Stimulated activated naive CD8-positive, alpha-beta T cell treated with anti-CD3 and anti-CD28 coated beads, Interleukin-15, Interleukin-2, amounts not matched to agents 100 ng/mL and 50 ng/mL, for 24 hours (primary cell): Measurements from ENCODE around the gene CXCR3.
"Not testable (repeated sequence)": the region's sequence is repeated elsewhere in the genome, so short reads cannot be mapped to it uniquely, and the experiment has no call there.

Source experiments
- H3K27ac Mint-ChIP-seq: one replicate; pipeline ENCODE4 v1.8.0; 2021; ENCODE audit warnings: mild to moderate bottlenecking, mixed read lengths
- H3K27me3 Mint-ChIP-seq: one replicate; pipeline ENCODE4 v1.8.0; 2021; ENCODE audit warnings: mixed read lengths
- H3K36me3 Mint-ChIP-seq: one replicate; pipeline ENCODE4 v1.8.0; 2021; ENCODE audit warnings: low read depth, mixed read lengths
- H3K4me1 Mint-ChIP-seq: one replicate; pipeline ENCODE4 v1.8.0; 2021; ENCODE audit warnings: low read depth, mixed read lengths
- H3K4me3 Mint-ChIP-seq: one replicate; pipeline ENCODE4 v1.8.0; 2021; ENCODE audit warnings: mild to moderate bottlenecking, mixed read lengths
- H3K9me3 Mint-ChIP-seq: one replicate; pipeline ENCODE4 v1.8.0; 2021; ENCODE audit warnings: mixed read lengths

CXCR3 gene

DNA sequence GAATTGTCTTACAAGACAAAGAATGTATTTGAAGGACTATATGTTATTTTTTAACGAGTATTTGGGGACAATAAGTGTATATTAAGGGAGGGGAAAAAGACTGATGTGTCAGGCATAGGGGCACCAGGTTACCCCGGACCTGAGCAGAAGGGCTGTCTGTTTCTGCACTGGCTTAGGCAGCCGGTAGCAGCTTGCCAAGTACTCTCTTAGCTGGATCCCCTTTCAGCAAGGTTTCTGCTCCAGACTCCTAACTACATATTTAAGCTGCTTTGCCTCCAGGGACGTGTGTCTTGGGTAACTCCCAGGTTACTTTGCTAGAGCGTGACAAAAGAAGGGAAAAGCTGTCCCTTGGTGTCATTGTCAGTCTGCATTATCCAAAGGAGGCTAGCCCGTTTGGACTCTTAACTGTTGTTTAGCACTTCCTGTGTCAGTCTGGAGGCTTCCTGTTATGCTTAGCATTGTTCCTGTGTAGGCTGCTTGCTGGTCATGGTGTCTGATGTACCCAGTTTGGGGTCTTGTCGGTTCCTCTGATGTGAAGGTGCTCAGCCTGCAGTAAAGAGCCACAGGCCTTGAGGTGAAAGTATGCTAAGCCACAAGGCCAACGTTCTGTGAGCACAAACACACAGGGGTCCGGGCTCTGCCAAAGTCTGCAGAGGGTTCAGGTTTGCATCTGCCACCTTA lies 11.6 kb downstream of the CXCR3 start:
- Mint-ChIP-seq H3K27me3 (no peaks in the 10 kb centered on the region), H3K27ac (peak overlapping the region; percentile 76), H3K9me3 (no peaks in the 10 kb centered on the region), H3K4me3 (no peak overlapping the region), H3K36me3 (peaks cover 81% of the 10 kb centered on the region), H3K4me1 (peaks cover 67% of the 10 kb centered on the region)

GRCh38 chrX:71604796-71605568 lies 13.3 kb downstream of the CXCR3 start:
- peaks cover 84% of the 10 kb centered on the region for H3K36me3 Mint-ChIP-seq
- H3K27me3 Mint-ChIP-seq, result no peaks in the 10 kb centered on the region
- H3K27ac Mint-ChIP-seq, result peak overlapping the region; percentile 96
- peaks cover 69% of the 10 kb centered on the region for H3K4me1 Mint-ChIP-seq
- no peaks in the 10 kb centered on the region for H3K9me3 Mint-ChIP-seq
- H3K4me3 Mint-ChIP-seq, result no peak overlapping the region

DNA sequence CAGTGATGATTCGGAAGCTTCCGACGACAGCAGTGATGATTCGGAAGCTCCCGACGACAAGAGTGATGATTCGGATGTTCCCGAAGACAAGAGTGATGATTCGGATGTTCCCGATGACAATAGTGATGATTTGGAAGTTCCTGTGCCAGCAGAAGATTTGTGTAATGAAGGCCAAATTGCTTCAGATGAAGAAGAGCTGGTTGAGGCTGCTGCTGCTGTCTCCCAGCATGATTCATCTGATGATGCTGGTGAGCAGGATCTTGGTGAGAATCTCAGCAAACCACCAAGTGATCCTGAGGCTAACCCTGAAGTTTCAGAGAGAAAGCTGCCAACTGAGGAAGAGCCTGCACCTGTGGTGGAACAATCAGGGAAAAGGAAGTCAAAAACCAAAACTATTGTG lies 14.2 kb downstream of the CXCR3 start:
- Mint-ChIP-seq H3K27ac (peak overlapping the region; percentile 96), H3K4me3 (no peak overlapping the region), H3K36me3 (peaks cover 88% of the 10 kb centered on the region), H3K27me3 (no peaks in the 10 kb centered on the region), H3K9me3 (no peaks in the 10 kb centered on the region), H3K4me1 (peaks cover 70% of the 10 kb centered on the region)

- Mint-ChIP-seq H3K36me3 (peaks cover 83% of the 10 kb centered on the region), H3K27ac (peak overlapping the region; percentile 96), H3K4me3 (peak overlapping the region; percentile 63), H3K9me3 (no peaks in the 10 kb centered on the region), H3K4me1 (peaks cover 64% of the 10 kb centered on the region), H3K27me3 (no peaks in the 10 kb centered on the region)
Observed at GRCh38 chrX:71603618-71604017, 14.7 kb downstream of the CXCR3 start.

GRCh38 chrX:71599965-71600364 lies 18.3 kb downstream of the CXCR3 start:
- H3K27ac Mint-ChIP-seq, result peak overlapping the region; percentile 72
- H3K27me3 Mint-ChIP-seq, result no peaks in the 10 kb centered on the region
- no peak overlapping the region for H3K4me3 Mint-ChIP-seq
- peaks cover 43% of the 10 kb centered on the region for H3K4me1 Mint-ChIP-seq
- peaks cover 74% of the 10 kb centered on the region for H3K36me3 Mint-ChIP-seq
- H3K9me3 Mint-ChIP-seq, result no peaks in the 10 kb centered on the region

DNA sequence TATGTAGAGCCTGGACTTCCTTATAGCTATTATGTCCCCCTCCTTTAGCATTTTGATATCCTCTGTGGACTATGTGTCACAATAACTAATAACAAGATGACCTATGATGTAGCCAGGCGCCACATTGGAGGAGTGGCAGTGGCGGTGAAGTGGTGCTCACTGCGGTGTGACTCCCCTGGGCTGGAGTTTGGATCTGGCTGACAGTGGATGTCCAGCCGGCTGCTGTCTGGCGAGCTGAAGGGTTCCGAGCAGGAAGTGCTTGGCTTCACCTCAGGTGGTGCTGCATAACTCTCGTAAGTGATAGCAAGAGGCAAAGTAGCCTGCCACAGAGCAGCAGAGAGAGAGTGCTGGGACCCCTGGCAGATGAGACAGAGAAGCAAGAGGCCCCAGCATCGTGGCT lies 25.1 kb downstream of the CXCR3 start:
- H3K4me3 Mint-ChIP-seq, H3K27ac Mint-ChIP-seq, H3K9me3 Mint-ChIP-seq, H3K27me3 Mint-ChIP-seq: not testable (repeated sequence)
- Mint-ChIP-seq H3K4me1 (peaks cover 14% of the 10 kb centered on the region), H3K36me3 (peaks cover 19% of the 10 kb centered on the region)

DNA sequence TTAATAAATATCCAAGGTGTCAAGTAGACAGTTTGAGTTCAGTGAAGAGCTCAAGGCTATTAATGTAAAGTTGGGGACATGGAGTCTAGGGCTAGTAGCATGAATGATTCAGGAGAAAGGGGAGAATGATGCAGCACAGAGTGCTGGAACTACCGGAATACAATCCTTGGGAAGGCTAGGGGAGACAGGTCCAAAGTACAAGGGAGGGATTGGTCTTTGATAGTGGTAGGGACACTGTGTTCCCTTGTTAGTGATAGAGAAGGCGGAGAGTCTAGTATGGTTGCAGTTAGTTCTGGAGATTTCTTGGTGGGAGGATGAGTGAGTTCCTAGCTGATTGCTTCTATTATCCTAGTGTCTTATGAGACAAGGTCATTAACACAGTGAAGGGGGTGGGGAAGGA lies 31.4 kb downstream of the CXCR3 start:
- peaks cover 7% of the 10 kb centered on the region for H3K36me3 Mint-ChIP-seq
- no peaks in the 10 kb centered on the region for H3K9me3 Mint-ChIP-seq
- H3K27ac Mint-ChIP-seq, result peak overlapping the region; percentile 67

DNA sequence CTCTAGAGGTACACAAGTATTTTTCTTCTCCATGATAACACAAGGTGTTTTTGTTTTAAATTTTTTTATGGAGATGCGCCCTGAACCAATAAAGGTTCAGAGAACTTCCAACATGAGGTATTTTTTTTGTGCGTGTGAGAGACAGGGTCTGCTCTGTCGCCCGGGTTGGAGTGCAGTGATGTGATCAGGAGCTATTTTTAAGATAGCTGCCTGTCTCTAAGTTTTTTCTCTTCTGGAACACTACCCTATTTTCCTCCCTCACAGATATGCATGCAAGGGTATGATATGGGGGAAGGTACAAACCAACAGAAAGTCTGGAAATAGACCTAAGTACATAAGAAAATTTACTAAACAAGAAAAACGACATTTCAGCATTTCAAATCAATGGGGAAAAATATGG lies 37.1 kb downstream of the CXCR3 start:
- peaks cover 30% of the 10 kb centered on the region for H3K36me3 Mint-ChIP-seq
- H3K27ac Mint-ChIP-seq, result peak overlapping the region; percentile 52
- no peaks in the 10 kb centered on the region for H3K27me3 Mint-ChIP-seq
- no peaks in the 10 kb centered on the region for H3K9me3 Mint-ChIP-seq
- H3K4me1 Mint-ChIP-seq, result no peaks in the 10 kb centered on the region
- H3K4me3 Mint-ChIP-seq, result no peak overlapping the region

More for the DNA sequence above, 31.4 kb downstream of the CXCR3 start:
- Mint-ChIP-seq H3K4me3 (no peak overlapping the region), H3K27me3 (no peaks in the 10 kb centered on the region), H3K4me1 (peaks cover 5% of the 10 kb centered on the region)

DNA sequence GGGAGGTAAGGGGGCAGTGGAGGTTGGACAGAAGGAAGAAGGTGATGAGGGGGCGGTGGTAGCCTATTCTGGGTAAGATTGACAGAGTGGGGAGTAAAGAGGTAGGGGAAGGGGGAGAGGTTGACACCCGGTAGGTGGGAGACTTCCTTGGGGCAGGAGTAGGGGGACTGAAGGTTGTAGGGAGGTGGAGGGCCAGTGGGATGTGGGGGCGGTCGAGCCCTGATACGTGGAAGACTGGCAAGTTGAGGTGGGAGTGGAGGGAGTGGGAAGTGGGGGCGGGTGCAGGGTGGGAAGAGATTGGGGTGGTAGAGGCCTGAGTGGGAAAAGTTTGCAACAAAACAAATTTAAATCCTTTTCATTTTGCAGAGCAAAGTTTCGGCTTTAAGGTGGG lies 38.3 kb downstream of the CXCR3 start:
- no peaks in the 10 kb centered on the region for H3K9me3 Mint-ChIP-seq
- H3K36me3 Mint-ChIP-seq, result peaks cover 39% of the 10 kb centered on the region
- no peak overlapping the region for H3K4me3 Mint-ChIP-seq
- H3K27me3 Mint-ChIP-seq, result no peaks in the 10 kb centered on the region
- H3K27ac Mint-ChIP-seq, result peak overlapping the region; percentile 16
- H3K4me1 Mint-ChIP-seq, result no peaks in the 10 kb centered on the region

GRCh38 chrX:71579136-71579989 lies 38.9 kb downstream of the CXCR3 start:
- H3K27me3 Mint-ChIP-seq, result no peaks in the 10 kb centered on the region
- H3K4me3 Mint-ChIP-seq, result no peak overlapping the region
- peaks cover 45% of the 10 kb centered on the region for H3K36me3 Mint-ChIP-seq
- no peaks in the 10 kb centered on the region for H3K4me1 Mint-ChIP-seq
- peak overlapping the region; percentile 16 for H3K27ac Mint-ChIP-seq
- H3K9me3 Mint-ChIP-seq, result no peaks in the 10 kb centered on the region

DNA sequence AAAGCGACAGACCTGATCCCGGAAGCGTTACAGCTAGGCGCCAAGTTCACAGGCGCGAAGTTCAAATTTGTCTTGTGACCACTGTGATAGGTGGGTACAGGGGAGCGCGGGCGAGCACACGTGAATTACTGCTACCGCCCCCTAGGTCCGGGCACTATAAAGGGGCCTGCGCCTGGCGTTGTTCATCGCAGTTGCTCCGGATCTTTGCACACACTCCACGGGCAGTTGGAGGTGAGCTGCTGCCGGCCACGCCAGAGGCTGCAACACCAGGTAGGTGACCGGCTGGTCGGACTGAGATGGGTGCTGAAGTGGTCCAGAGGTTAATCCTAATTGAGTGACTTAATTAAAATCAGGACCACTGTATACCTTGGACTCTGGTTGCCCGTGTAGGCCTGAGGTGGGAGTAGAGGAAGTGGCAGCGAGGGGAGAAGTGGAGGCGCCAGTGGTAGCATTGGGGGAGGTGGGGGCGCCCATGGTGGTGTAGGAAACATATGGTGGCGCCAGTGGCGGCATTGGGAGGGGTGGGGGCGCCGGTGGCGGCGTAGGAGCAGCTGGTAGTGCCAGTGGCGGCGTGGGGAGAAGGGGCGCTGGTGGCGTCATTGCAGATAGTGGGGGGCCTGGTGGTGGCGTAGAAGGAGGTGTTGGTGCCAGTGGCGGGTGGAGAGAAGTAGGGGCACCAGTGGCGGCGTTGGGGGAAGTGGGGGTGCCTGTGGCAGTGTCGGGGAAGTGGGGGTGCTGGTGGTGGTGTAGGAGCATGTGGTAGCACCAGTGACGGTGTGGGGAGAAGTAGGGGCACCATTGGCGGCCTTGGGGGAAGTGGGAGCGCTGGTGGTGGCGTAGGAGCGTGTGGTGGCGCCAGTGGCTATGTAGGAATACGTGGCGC lies 39.8 kb downstream of the CXCR3 start, which contains the start of gene GCNA:
Gene GCNA, plus strand, starts transcription at position 185 of the 883 bp plus-strand sequence. CDS start 2,385 bp downstream, outside the sequence.
- H3K36me3 Mint-ChIP-seq, result peaks cover 54% of the 10 kb centered on the region
- peak within 1 kb of the TSS; percentile 16 for H3K27ac Mint-ChIP-seq
- no peaks in the 10 kb centered on the region for H3K9me3 Mint-ChIP-seq
- H3K27me3 Mint-ChIP-seq, result no peaks in the 10 kb centered on the region
- H3K4me1 Mint-ChIP-seq, result no peaks in the 10 kb centered on the region
- H3K4me3 Mint-ChIP-seq, result no peak within 1 kb of the TSS

- Mint-ChIP-seq H3K4me1 (no peaks in the 10 kb centered on the region), H3K9me3 (no peaks in the 10 kb centered on the region), H3K36me3 (peaks cover 60% of the 10 kb centered on the region), H3K27ac (no peak overlapping the region), H3K4me3 (no peak overlapping the region), H3K27me3 (no peaks in the 10 kb centered on the region)
Observed at GRCh38 chrX:71577682-71578081, 40.6 kb downstream of the CXCR3 start.

DNA sequence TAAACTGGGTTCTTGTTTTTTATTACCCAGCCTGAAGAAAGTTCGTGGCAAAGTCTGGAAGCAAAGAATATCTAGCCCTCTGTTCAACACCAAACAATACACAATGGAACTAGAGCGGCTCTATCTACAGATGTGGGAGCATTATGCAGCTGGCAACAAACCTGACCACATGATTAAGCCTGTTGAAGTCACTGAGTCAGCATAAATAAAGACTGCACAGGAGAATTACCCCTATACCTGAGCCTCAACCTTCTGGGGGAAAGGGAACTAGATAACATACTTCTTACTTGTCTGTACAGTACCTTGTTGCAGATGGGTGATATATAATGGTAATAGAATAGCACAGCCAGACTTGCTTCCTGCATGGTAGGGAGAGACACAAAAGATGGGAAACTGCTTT lies 44.7 kb downstream of the CXCR3 start:
- no peaks in the 10 kb centered on the region for H3K4me1 Mint-ChIP-seq
- no peak overlapping the region for H3K27ac Mint-ChIP-seq
- H3K4me3 Mint-ChIP-seq, result no peak overlapping the region
- H3K27me3 Mint-ChIP-seq, result no peaks in the 10 kb centered on the region
- H3K36me3 Mint-ChIP-seq, result peaks cover 65% of the 10 kb centered on the region
- no peaks in the 10 kb centered on the region for H3K9me3 Mint-ChIP-seq

DNA sequence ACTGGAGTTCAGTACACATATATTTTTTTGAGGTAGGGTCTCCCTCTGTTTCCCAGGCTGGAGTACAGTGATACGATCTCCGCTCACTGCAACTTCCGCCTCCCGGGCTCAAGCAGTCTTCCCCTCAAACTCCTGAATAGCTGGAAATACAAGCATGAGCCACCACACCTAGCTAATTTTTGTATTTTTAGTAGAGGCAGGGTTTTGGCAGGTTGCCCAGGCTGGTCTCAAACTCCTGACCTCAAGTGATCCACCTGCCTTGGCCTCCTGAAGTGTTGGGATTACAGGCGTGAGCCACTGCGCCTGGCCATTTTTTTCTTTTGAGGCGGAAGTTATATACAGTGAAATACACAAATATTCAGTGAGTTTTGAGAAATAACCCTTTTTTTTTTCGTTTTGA lies 46.9 kb downstream of the CXCR3 start:
- H3K27ac Mint-ChIP-seq, H3K4me3 Mint-ChIP-seq, H3K27me3 Mint-ChIP-seq, H3K9me3 Mint-ChIP-seq, H3K4me1 Mint-ChIP-seq: not testable (repeated sequence)
- peaks cover 73% of the 10 kb centered on the region for H3K36me3 Mint-ChIP-seq
